Stimulated activated CD4-positive, alpha-beta T cell treated with anti-CD3 and anti-CD28 coated beads, Interleukin-4, amount 100 ng/mL, for 1 hour (primary cell): ENCODE results near the gene HSP90AA1.
"Not testable (repeated sequence)": the region's sequence is repeated elsewhere in the genome, so short reads cannot be mapped to it uniquely, and the experiment has no call there.

ENCODE experiments used
- DNase-seq: peaks from one replicate; pipeline ENCODE4 v3.0.0-alpha.2; 2020

The HSP90AA1 gene

GRCh38 chr14:102086972-102087761, at the start of gene HSP90AA1:
TSS of gene HSP90AA1 (minus strand) at chr14:102087044. CDS start at chr14:102086378, 666 bp downstream.
- DNase-seq = peak; percentile 94

- not testable (repeated sequence) for DNase-seq
Observed at GRCh38 chr14:102135456-102135855, 48.6 kb upstream of the HSP90AA1 start.

GRCh38 chr14:102134719-102135118, 47.9 kb upstream of the HSP90AA1 start:
- not testable (repeated sequence) for DNase-seq

- not testable (repeated sequence) for DNase-seq
Observed at GRCh38 chr14:102134021-102134420, 47.2 kb upstream of the HSP90AA1 start.

- DNase-seq = no peak
Observed at GRCh38 chr14:102131741-102132140, 44.9 kb upstream of the HSP90AA1 start.

- DNase-seq = no peak
Observed at GRCh38 chr14:102126807-102127455, 40.1 kb upstream of the HSP90AA1 start.

GRCh38 chr14:102125546-102125945, 38.7 kb upstream of the HSP90AA1 start:
- DNase-seq = no peak

GRCh38 chr14:102124419-102124818, 37.6 kb upstream of the HSP90AA1 start:
- no peak for DNase-seq

GRCh38 chr14:102121567-102121966, 34.7 kb upstream of the HSP90AA1 start:
- DNase-seq = no peak

GRCh38 chr14:102120888-102121287, 34.0 kb upstream of the HSP90AA1 start:
- DNase-seq = no peak

GRCh38 chr14:102117852-102118251, 31.0 kb upstream of the HSP90AA1 start:
- DNase-seq = no peak

- DNase-seq = no peak
Observed at GRCh38 chr14:102116361-102117180, 29.7 kb upstream of the HSP90AA1 start.

- DNase-seq = no peak
Observed at GRCh38 chr14:102111101-102111500, 24.3 kb upstream of the HSP90AA1 start.

- not testable (repeated sequence) for DNase-seq
Observed at GRCh38 chr14:102109332-102109731, 22.5 kb upstream of the HSP90AA1 start.

GRCh38 chr14:102105369-102105768, 18.5 kb upstream of the HSP90AA1 start:
- no peak for DNase-seq

GRCh38 chr14:102103062-102103695, 16.3 kb upstream of the HSP90AA1 start:
- DNase-seq = no peak

- DNase-seq = no peak
Observed at GRCh38 chr14:102097441-102098135, 10.7 kb upstream of the HSP90AA1 start.

GRCh38 chr14:102096569-102097188, 9.8 kb upstream of the HSP90AA1 start:
- peak; percentile 74 for DNase-seq

- DNase-seq = no peak
Observed at GRCh38 chr14:102095871-102096568, 9.2 kb upstream of the HSP90AA1 start.

- no peak for DNase-seq
Observed at GRCh38 chr14:102095231-102095870, 8.5 kb upstream of the HSP90AA1 start.

GRCh38 chr14:102094101-102094500, 7.3 kb upstream of the HSP90AA1 start:
- DNase-seq = no peak
